Stimulated activated CD4-positive, alpha-beta T cell treated with anti-CD3 and anti-CD28 coated beads, Interleukin-12 subunit alpha, Interleukin-12 subunit beta, amount 100 ng/mL, for 4 hours (primary cell): ENCODE measurements around the gene RAB5A.
"Not testable (repeated sequence)": the region's sequence is repeated elsewhere in the genome, so short reads cannot be mapped to it uniquely, and the experiment has no call there.

Source experiments
- DNase-seq: peaks from one replicate; pipeline ENCODE4 v3.0.0-alpha.2; 2020

Gene RAB5A

GRCh38 chr3:19946832-19947548 is at the start of gene RAB5A:
Gene RAB5A (plus strand): TSS chr3:19947097. CDS start chr3:19950899, 3,802 bp downstream.
- peak; percentile 96 for DNase-seq

- DNase-seq: no peak
Observed at GRCh38 chr3:19898721-19899120, 48.2 kb upstream of the RAB5A start.

GRCh38 chr3:19899264-19899663 is 47.6 kb upstream of the RAB5A start:
- DNase-seq: no peak

- DNase-seq: not testable (repeated sequence)
Observed at GRCh38 chr3:19899833-19900232, 47.1 kb upstream of the RAB5A start.

GRCh38 chr3:19901337-19901736 is 45.6 kb upstream of the RAB5A start:
- no peak for DNase-seq

- DNase-seq: no peak
Observed at GRCh38 chr3:19901918-19902317, 45.0 kb upstream of the RAB5A start.

- DNase-seq: no peak
Observed at GRCh38 chr3:19903649-19904048, 43.2 kb upstream of the RAB5A start.

GRCh38 chr3:19907523-19907922 is 39.4 kb upstream of the RAB5A start:
- DNase-seq: no peak

GRCh38 chr3:19911452-19911851 is 35.4 kb upstream of the RAB5A start:
- DNase-seq: no peak

GRCh38 chr3:19917167-19917566 is 29.7 kb upstream of the RAB5A start:
- no peak for DNase-seq

- DNase-seq: no peak
Observed at GRCh38 chr3:19920401-19921080, 26.4 kb upstream of the RAB5A start.

- DNase-seq: no peak
Observed at GRCh38 chr3:19931180-19931692, 15.7 kb upstream of the RAB5A start.

- no peak for DNase-seq
Observed at GRCh38 chr3:19931767-19932188, 15.1 kb upstream of the RAB5A start.

- no peak for DNase-seq
Observed at GRCh38 chr3:19932422-19932821, 14.5 kb upstream of the RAB5A start.

- DNase-seq: no peak
Observed at GRCh38 chr3:19934098-19934566, 12.8 kb upstream of the RAB5A start, which contains the start of gene EFHB. Gene EFHB (minus strand): TSS chr3:19934217. CDS start chr3:19934018, 199 bp downstream.

GRCh38 chr3:19937459-19938294 is 9.2 kb upstream of the RAB5A start:
- DNase-seq: no peak

- no peak for DNase-seq
Observed at GRCh38 chr3:19938295-19938627, 8.6 kb upstream of the RAB5A start.

GRCh38 chr3:19940643-19941042 is 6.3 kb upstream of the RAB5A start:
- DNase-seq: no peak

GRCh38 chr3:19945534-19945933 is 1.4 kb upstream of the RAB5A start:
- DNase-seq: no peak

- DNase-seq: no peak
Observed at GRCh38 chr3:19945969-19946831, 697 bp upstream of the RAB5A start.

GRCh38 chr3:19947549-19948225 is 790 bp downstream of the RAB5A start:
- peak; percentile 33 for DNase-seq

- DNase-seq: no peak
Observed at GRCh38 chr3:19948226-19948591, 1.3 kb downstream of the RAB5A start.
